Measurements from ENCODE around the gene KRTAP4-7. TPM values are rescaled to one million over a fixed set of nuclear protein-coding genes. Genes with fewer than 3 reads are reported as not detected.
"Not testable (repeated sequence)": the region's sequence is repeated elsewhere in the genome, so short reads cannot be mapped to it uniquely, and the experiment has no call there.

Gene KRTAP4-7
- total and polyA plus RNA-seq, 5 donors from 2014 or later: not detected

- no peaks in the 10 kb centered on the region for H3K36me3 ChIP-seq (ENCODE audit: control insufficient read depth, insufficient read depth, low read length)
- ATAC-seq (ENCODE audit: low read depth in 2 of 2) (no peak), DNase-seq (no peak)
- Mint-ChIP-seq H3K4me1 (peaks cover 0 to 2% (median 0%) of the 10 kb centered on the region in 4 donors), H3K27ac (no peak overlapping the region), H3K9me3 (no peaks in the 10 kb centered on the region), H3K27me3 (no peaks in the 10 kb centered on the region), H3K4me3 (no peak overlapping the region), H3K36me3 (no peaks in the 10 kb centered on the region)
- H3K27ac ChIP-seq (ENCODE audit: insufficient read depth, low read length, poor library complexity, severe bottlenecking): no peak overlapping the region
- H3K9me3 ChIP-seq (ENCODE audit: control insufficient read depth in 2 of 2, low read length in 2 of 2): no peaks in the 10 kb centered on the region
- H3K4me1 ChIP-seq (ENCODE audit: control insufficient read depth, insufficient read depth, low read length, poor library complexity, severe bottlenecking): no peaks in the 10 kb centered on the region
- H3K27me3 ChIP-seq (ENCODE audit: control insufficient read depth, insufficient read depth, low read length): no peaks in the 10 kb centered on the region
- H3K4me3 ChIP-seq (ENCODE audit: low read depth, low read length): no peak overlapping the region
Observed at GRCh38 chr17:41069031-41069430, 14.9 kb upstream of the KRTAP4-7 start.

- Mint-ChIP-seq H3K4me1 (peaks cover 0 to 2% (median 0%) of the 10 kb centered on the region in 4 donors), H3K36me3 (no peaks in the 10 kb centered on the region), H3K4me3 (no peak overlapping the region), H3K27me3 (peaks cover 13% of the 10 kb centered on the region), H3K27ac (peak overlapping the region in 1 of 3 donors; percentile 33), H3K9me3 (peaks cover 0 to 1% (median 0%) of the 10 kb centered on the region in 7 donors)
- ATAC-seq (ENCODE audit: low read depth in 2 of 2) (no peak), DNase-seq (no peak)
- Histone ChIP-seq H3K27ac (ENCODE audit: insufficient read depth, low read length, poor library complexity, severe bottlenecking) (no peak overlapping the region), H3K9me3 (ENCODE audit: control insufficient read depth in 2 of 2, low read length in 2 of 2) (no peaks in the 10 kb centered on the region), H3K4me3 (ENCODE audit: low read depth, low read length) (no peak overlapping the region), H3K4me1 (ENCODE audit: control insufficient read depth, insufficient read depth, low read length, poor library complexity, severe bottlenecking) (no peaks in the 10 kb centered on the region), H3K36me3 (ENCODE audit: control insufficient read depth, insufficient read depth, low read length) (no peaks in the 10 kb centered on the region), H3K27me3 (ENCODE audit: control insufficient read depth, insufficient read depth, low read length) (peaks cover 7% of the 10 kb centered on the region)
Observed at GRCh38 chr17:41071606-41072360, 12.2 kb upstream of the KRTAP4-7 start.

- Histone ChIP-seq H3K36me3 (ENCODE audit: control insufficient read depth, insufficient read depth, low read length) (no peaks in the 10 kb centered on the region), H3K27me3 (ENCODE audit: control insufficient read depth, insufficient read depth, low read length) (peaks cover 10% of the 10 kb centered on the region), H3K27ac (ENCODE audit: insufficient read depth, low read length, poor library complexity, severe bottlenecking) (no peak overlapping the region), H3K4me3 (ENCODE audit: low read depth, low read length) (no peak overlapping the region), H3K9me3 (ENCODE audit: control insufficient read depth in 2 of 2, low read length in 2 of 2) (no peaks in the 10 kb centered on the region), H3K4me1 (ENCODE audit: control insufficient read depth, insufficient read depth, low read length, poor library complexity, severe bottlenecking) (no peaks in the 10 kb centered on the region)
- peaks cover 21% of the 10 kb centered on the region for H3K27me3 Mint-ChIP-seq
- H3K27ac Mint-ChIP-seq: no peak overlapping the region
- peaks cover 0 to 2% (median 0%) of the 10 kb centered on the region in 4 donors for H3K4me1 Mint-ChIP-seq
- DNase-seq (no peak), ATAC-seq (ENCODE audit: low read depth in 2 of 2) (no peak)
- no peak overlapping the region for H3K4me3 Mint-ChIP-seq
- H3K9me3 Mint-ChIP-seq: peaks cover 0 to 3% (median 0%) of the 10 kb centered on the region in 7 donors
- H3K36me3 Mint-ChIP-seq: no peaks in the 10 kb centered on the region
Observed at GRCh38 chr17:41073676-41074075, 10.3 kb upstream of the KRTAP4-7 start.

GRCh38 chr17:41076788-41077187 is 7.2 kb upstream of the KRTAP4-7 start:
- Histone ChIP-seq H3K4me3 (ENCODE audit: low read depth, low read length) (no peak overlapping the region), H3K27ac (ENCODE audit: insufficient read depth, low read length, poor library complexity, severe bottlenecking) (no peak overlapping the region), H3K9me3 (ENCODE audit: control insufficient read depth in 2 of 2, low read length in 2 of 2) (no peaks in the 10 kb centered on the region), H3K27me3 (ENCODE audit: control insufficient read depth, insufficient read depth, low read length) (peaks cover 13% of the 10 kb centered on the region), H3K4me1 (ENCODE audit: control insufficient read depth, insufficient read depth, low read length, poor library complexity, severe bottlenecking) (no peaks in the 10 kb centered on the region), H3K36me3 (ENCODE audit: control insufficient read depth, insufficient read depth, low read length) (no peaks in the 10 kb centered on the region)
- peaks cover 0 to 3% (median 0%) of the 10 kb centered on the region in 7 donors for H3K9me3 Mint-ChIP-seq
- H3K4me1 Mint-ChIP-seq: peaks cover 0 to 2% (median 0%) of the 10 kb centered on the region in 4 donors
- ATAC-seq (ENCODE audit: low read depth in 2 of 2): no peak
- no peak overlapping the region for H3K4me3 Mint-ChIP-seq
- H3K36me3 Mint-ChIP-seq: no peaks in the 10 kb centered on the region
- DNase-seq: no peak
- H3K27me3 Mint-ChIP-seq: peaks cover 25% of the 10 kb centered on the region
- no peak overlapping the region for H3K27ac Mint-ChIP-seq

- H3K27me3 ChIP-seq (ENCODE audit: control insufficient read depth, insufficient read depth, low read length): peaks cover 3% of the 10 kb centered on the region
- Mint-ChIP-seq H3K36me3 (no peaks in the 10 kb centered on the region), H3K4me1 (no peaks in the 10 kb centered on the region), H3K4me3 (no peak overlapping the region), H3K9me3 (peaks cover 0 to 3% (median 0%) of the 10 kb centered on the region in 7 donors), H3K27me3 (peaks cover 27% of the 10 kb centered on the region), H3K27ac (no peak overlapping the region)
- H3K4me1 ChIP-seq (ENCODE audit: control insufficient read depth, insufficient read depth, low read length, poor library complexity, severe bottlenecking): no peaks in the 10 kb centered on the region
- H3K27ac ChIP-seq (ENCODE audit: insufficient read depth, low read length, poor library complexity, severe bottlenecking): no peak overlapping the region
- no peaks in the 10 kb centered on the region for H3K36me3 ChIP-seq (ENCODE audit: control insufficient read depth, insufficient read depth, low read length)
- no peaks in the 10 kb centered on the region for H3K9me3 ChIP-seq (ENCODE audit: control insufficient read depth in 2 of 2, low read length in 2 of 2)
- no peak for ATAC-seq (ENCODE audit: low read depth in 2 of 2)
- no peak for DNase-seq
- H3K4me3 ChIP-seq (ENCODE audit: low read depth, low read length): no peak overlapping the region
Observed at GRCh38 chr17:41082626-41083025, 1.3 kb upstream of the KRTAP4-7 start.

GRCh38 chr17:41083427-41083826 is 523 bp upstream of the KRTAP4-7 start:
- not testable (repeated sequence) for H3K27ac Mint-ChIP-seq; ATAC-seq (ENCODE audit: low read depth in 2 of 2); H3K4me1 Mint-ChIP-seq; DNase-seq; H3K4me3 ChIP-seq (ENCODE audit: low read depth, low read length); H3K36me3 Mint-ChIP-seq; H3K9me3 Mint-ChIP-seq; H3K36me3 ChIP-seq (ENCODE audit: control insufficient read depth, insufficient read depth, low read length); H3K27me3 ChIP-seq (ENCODE audit: control insufficient read depth, insufficient read depth, low read length); H3K27ac ChIP-seq (ENCODE audit: insufficient read depth, low read length, poor library complexity, severe bottlenecking); H3K4me3 Mint-ChIP-seq; H3K4me1 ChIP-seq (ENCODE audit: control insufficient read depth, insufficient read depth, low read length, poor library complexity, severe bottlenecking); H3K9me3 ChIP-seq (ENCODE audit: control insufficient read depth in 2 of 2, low read length in 2 of 2)
- peaks cover 26% of the 10 kb centered on the region for H3K27me3 Mint-ChIP-seq

GRCh38 chr17:41088760-41089352 is 4.9 kb downstream of the KRTAP4-7 start:
- not testable (repeated sequence) for H3K9me3 Mint-ChIP-seq; H3K36me3 ChIP-seq (ENCODE audit: control insufficient read depth, insufficient read depth, low read length); H3K27me3 ChIP-seq (ENCODE audit: control insufficient read depth, insufficient read depth, low read length); H3K27ac ChIP-seq (ENCODE audit: insufficient read depth, low read length, poor library complexity, severe bottlenecking); H3K4me3 ChIP-seq (ENCODE audit: low read depth, low read length); H3K4me1 Mint-ChIP-seq; DNase-seq; ATAC-seq (ENCODE audit: low read depth in 2 of 2); H3K4me1 ChIP-seq (ENCODE audit: control insufficient read depth, insufficient read depth, low read length, poor library complexity, severe bottlenecking); H3K9me3 ChIP-seq (ENCODE audit: control insufficient read depth in 2 of 2, low read length in 2 of 2); H3K36me3 Mint-ChIP-seq; H3K4me3 Mint-ChIP-seq; H3K27ac Mint-ChIP-seq
- H3K27me3 Mint-ChIP-seq: peaks cover 19% of the 10 kb centered on the region

- H3K36me3 Mint-ChIP-seq: no peaks in the 10 kb centered on the region
- H3K27me3 Mint-ChIP-seq: peaks cover 34% of the 10 kb centered on the region
- no peak for DNase-seq
- Histone ChIP-seq H3K9me3 (ENCODE audit: control insufficient read depth in 2 of 2, low read length in 2 of 2) (no peaks in the 10 kb centered on the region), H3K27me3 (ENCODE audit: control insufficient read depth, insufficient read depth, low read length) (peaks cover 4% of the 10 kb centered on the region), H3K4me1 (ENCODE audit: control insufficient read depth, insufficient read depth, low read length, poor library complexity, severe bottlenecking) (no peaks in the 10 kb centered on the region), H3K36me3 (ENCODE audit: control insufficient read depth, insufficient read depth, low read length) (no peaks in the 10 kb centered on the region), H3K4me3 (ENCODE audit: low read depth, low read length) (no peak overlapping the region), H3K27ac (ENCODE audit: insufficient read depth, low read length, poor library complexity, severe bottlenecking) (no peak overlapping the region)
- no peak overlapping the region for H3K4me3 Mint-ChIP-seq
- no peak for ATAC-seq (ENCODE audit: low read depth in 2 of 2)
- H3K9me3 Mint-ChIP-seq: peaks cover 0 to 3% (median 0%) of the 10 kb centered on the region in 7 donors
- peaks cover 0 to 9% (median 2%) of the 10 kb centered on the region in 4 donors for H3K4me1 Mint-ChIP-seq
- H3K27ac Mint-ChIP-seq: no peak overlapping the region
Observed at GRCh38 chr17:41096055-41096454, 12.1 kb downstream of the KRTAP4-7 start.
